Ascending aorta (tissue), 2 donors: ENCODE results near the gene SFXN1. TPM values are rescaled to one million over a fixed set of nuclear protein-coding genes. Genes with fewer than 3 reads are reported as not detected.
A peak's percentile ranks its signal among the peaks of the same experiment; 100 is the strongest.
"Not testable (repeated sequence)": the region's sequence is repeated elsewhere in the genome, so short reads cannot be mapped to it uniquely, and the experiment has no call there.

ENCODE experiments used
- DNase-seq, 2 donors: peaks; one replicate each; pipeline ENCODE4 v3.0.0-alpha.2; 2019; ENCODE audit warnings: low spot score in 2 of 2
- H3K27ac ChIP-seq, 2 donors: fragments of 200-600 bp; sonication (generic); one replicate each; pipeline ENCODE4 v1.5.1; 2016 to 2017; ENCODE audit warnings: mild to moderate bottlenecking in 1 of 2
- H3K27me3 ChIP-seq: fragments of 200-600 bp; sonication (generic); one replicate; pipeline ENCODE4 v1.5.1; 2017
- H3K36me3 ChIP-seq, 2 donors: fragments of 200-600 bp; sonication (generic); one replicate each; pipeline ENCODE4 v1.5.1; 2016
- H3K4me1 ChIP-seq, 2 donors: fragments of 200-600 bp; sonication (generic); one replicate each; pipeline ENCODE4 v1.5.1; 2016 to 2017; ENCODE audit warnings: mild to moderate bottlenecking in 1 of 2
- H3K4me3 ChIP-seq, 2 donors: fragments of 200-600 bp; sonication (generic); one replicate each; pipeline ENCODE4 v1.5.1; 2016 to 2017; ENCODE audit warnings: mild to moderate bottlenecking in 1 of 2
- H3K9me3 ChIP-seq, 2 donors: fragments of 200-600 bp; sonication (generic); one replicate each; pipeline ENCODE4 v1.5.1; 2016
- CTCF ChIP-seq, 3 experiments: fragments of 200-600 bp in 2 of 3; fragments of 450-650 bp in 1 of 3; sonication (generic) in 2 of 3; IDR thresholded peaks; one replicate each; pipeline ENCODE4 v1.5.1; 2016 to 2019; ENCODE audit warnings: antibody characterized with exemption in 3 of 3, mild to moderate bottlenecking in 1 of 3, moderate library complexity in 1 of 3
- intact Hi-C: fragments of 100-400 bp; cut with DNase I; formaldehyde crosslinking; loops from one replicate; pipeline ENCODE4 v1.15.1; 2023
- total RNA-seq: library from RNA; depleted of rRNA; stranded (reverse); fragments of >200 nt; gene quantifications from one replicate; pipeline ENCODE4 v1.1.0, GENCODE V29; 2016

SFXN1 gene
- total RNA-seq, 1 donor from 2014 or later: 47.5 TPM

DNA sequence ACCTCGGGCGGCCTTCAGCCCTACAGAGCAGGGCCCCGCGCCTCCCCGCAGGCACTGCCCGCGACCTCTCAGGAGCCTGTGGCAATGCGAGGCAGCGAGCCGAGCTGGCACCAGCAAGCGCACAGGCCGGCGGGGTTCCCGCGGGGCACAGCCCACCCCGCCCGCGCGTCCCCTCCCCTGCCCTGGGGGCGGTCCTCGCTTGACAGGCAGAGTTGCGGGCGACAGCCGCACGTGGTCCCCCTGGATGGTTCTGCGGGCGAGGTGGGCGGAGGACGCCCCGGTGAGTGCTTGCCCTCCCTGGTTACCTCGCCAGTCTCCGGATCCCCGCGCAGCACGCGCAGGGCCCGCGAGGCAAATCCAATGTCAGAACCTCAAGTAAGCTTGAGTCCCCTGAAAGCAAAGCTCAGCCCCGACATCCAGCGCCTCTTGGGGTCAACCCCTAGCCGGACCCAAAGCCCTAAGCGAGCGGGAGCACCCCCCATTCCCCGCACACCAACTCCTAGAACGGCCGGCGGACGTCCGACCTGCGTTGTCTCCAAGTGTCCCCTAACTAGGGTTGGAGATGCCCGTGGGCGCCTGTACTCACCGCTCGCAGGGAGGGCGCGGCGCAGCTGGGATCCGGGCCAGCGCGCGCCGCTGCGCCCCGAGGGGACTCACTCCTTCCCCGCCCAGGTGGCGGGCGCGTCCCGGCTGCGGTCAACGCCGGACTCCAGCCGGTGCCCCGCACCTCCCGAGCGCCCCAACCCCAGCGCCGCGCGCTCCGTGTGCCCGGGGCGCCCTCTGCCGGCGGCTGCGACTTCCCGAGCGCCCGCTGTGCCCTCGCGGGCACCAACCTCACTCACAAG, 34.1 kb upstream of the SFXN1 start, which contains the start of gene DRD1:
TSS of gene DRD1 (minus strand) at position 123 of the 845 bp plus-strand sequence. CDS start 1,083 bp downstream, outside the sequence.
- Histone ChIP-seq H3K4me1 (peaks cover 3 to 5% of the 10 kb centered on the region in 2 donors), H3K27me3 (peaks cover 6% of the 10 kb centered on the region), H3K36me3 (no peaks in the 10 kb centered on the region), H3K27ac (no peak within 1 kb of the TSS), H3K4me3 (peak within 1 kb of the TSS; percentile 62 to 73), H3K9me3 (no peaks in the 10 kb centered on the region)
- peak; percentile 57 to 71 (median 68) for TF ChIP-seq CTCF (IDR thresholded peaks at IDR 0.05)
- intact Hi-C loops: loop anchor here (1.0 to 10.0 kb wide), 2 partner anchors 379 to 493 kb away; no protein-coding TSS in a partner anchor
- DNase-seq: no peak

DNA sequence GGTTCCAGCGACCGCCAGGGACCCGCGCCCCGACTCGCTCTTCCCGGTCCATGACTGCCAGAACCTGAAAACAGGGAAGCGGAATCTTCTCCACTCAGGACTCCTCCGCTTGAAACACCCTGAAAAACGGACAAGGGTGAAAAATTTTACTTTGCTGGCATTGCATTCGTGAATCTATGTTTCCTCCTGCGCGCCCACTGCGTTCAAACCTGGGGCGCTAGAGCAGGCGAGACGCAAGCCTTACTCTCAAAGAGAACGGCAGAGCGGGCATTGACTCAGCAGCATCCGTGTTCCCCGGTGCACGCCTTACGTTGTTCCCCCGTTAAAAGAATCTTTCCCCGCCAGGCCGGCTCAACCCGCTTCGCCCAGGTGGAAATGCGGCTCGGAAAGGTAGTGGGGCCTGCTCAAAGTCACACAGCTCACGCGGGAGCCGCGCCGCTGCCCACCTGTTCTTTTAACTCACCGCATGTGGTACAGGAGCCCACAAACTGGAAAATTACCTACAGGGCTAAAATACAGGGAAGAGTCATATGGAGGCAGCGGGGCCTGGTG, 33.4 kb upstream of the SFXN1 start:
- TF ChIP-seq CTCF (IDR thresholded peaks at IDR 0.05): no peak
- peaks cover 6% of the 10 kb centered on the region for H3K27me3 ChIP-seq
- intact Hi-C loops: loop anchor here (1.0 to 10.0 kb wide), 2 partner anchors 380 to 494 kb away; no protein-coding TSS in a partner anchor

DNA sequence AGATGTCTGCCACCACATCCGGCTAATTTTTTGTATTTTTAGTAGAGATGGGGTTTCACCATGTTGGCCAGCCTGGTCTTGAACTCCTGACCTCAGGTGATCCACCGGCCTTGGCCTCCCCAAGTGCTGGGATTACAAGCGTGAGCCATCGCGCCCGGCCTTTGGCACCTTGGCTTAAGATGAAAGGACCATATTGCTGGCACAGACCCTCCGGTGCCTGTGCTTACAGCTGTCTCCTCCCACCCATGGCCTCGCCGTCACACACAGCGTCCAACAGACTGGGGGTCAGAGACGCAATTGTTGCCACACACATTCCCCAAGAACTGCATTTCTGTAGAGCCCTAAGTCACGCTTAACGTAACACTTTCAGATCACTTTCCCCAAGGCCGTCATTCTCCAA, 32.0 kb upstream of the SFXN1 start:
- intact Hi-C loops: loop anchor here (10.0 kb wide), 1 partner anchor 382 kb away; no protein-coding TSS in a partner anchor

More for the DNA sequence above, 33.4 kb upstream of the SFXN1 start:
- H3K4me1 ChIP-seq: peaks cover 3 to 5% of the 10 kb centered on the region in 2 donors
- peak overlapping the region; percentile 62 to 73 for H3K4me3 ChIP-seq
- no peak overlapping the region for H3K27ac ChIP-seq
- DNase-seq: no peak
- H3K36me3 ChIP-seq: no peaks in the 10 kb centered on the region
- no peaks in the 10 kb centered on the region for H3K9me3 ChIP-seq

DNA sequence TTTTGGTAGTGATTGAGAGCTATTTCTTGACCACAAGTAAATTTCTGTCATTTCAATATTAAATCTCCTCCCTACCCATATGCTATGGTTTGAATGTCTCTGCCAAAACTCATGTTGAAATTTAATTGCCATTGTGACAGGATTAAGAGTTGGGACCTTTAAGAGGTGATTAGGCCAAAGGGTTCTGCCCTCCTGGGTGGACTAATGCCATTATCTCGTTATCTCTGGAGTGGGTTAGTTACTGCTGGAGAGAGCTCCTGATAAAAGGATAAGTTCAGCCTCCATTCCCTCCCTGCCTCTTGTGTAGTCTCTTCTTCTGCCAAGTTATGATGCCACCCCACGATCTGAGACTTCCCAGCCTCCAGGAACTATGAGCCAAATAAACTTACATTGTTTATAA, 30.8 kb upstream of the SFXN1 start:
- intact Hi-C loops: loop anchor here (10.0 kb wide), 1 partner anchor 383 kb away; no protein-coding TSS in a partner anchor
- DNase-seq: no peak
- peaks cover 3 to 5% of the 10 kb centered on the region in 2 donors for H3K4me1 ChIP-seq
- H3K4me3 ChIP-seq: no peak overlapping the region
- TF ChIP-seq CTCF (IDR thresholded peaks at IDR 0.05): no peak
- H3K36me3 ChIP-seq: no peaks in the 10 kb centered on the region
- no peak overlapping the region for H3K27ac ChIP-seq
- H3K27me3 ChIP-seq: peaks cover 6% of the 10 kb centered on the region
- H3K9me3 ChIP-seq: no peaks in the 10 kb centered on the region

More for the DNA sequence above, 32.0 kb upstream of the SFXN1 start:
- not testable (repeated sequence) for H3K27ac ChIP-seq, H3K9me3 ChIP-seq, H3K36me3 ChIP-seq, H3K4me3 ChIP-seq, DNase-seq, H3K27me3 ChIP-seq, H3K4me1 ChIP-seq

GRCh38 chr5:175448276-175448675, 30.1 kb upstream of the SFXN1 start:
- Histone ChIP-seq H3K36me3 (no peaks in the 10 kb centered on the region), H3K4me1 (peaks cover 3 to 5% of the 10 kb centered on the region in 2 donors), H3K4me3 (no peak overlapping the region), H3K27ac (no peak overlapping the region), H3K9me3 (no peaks in the 10 kb centered on the region), H3K27me3 (peaks cover 6% of the 10 kb centered on the region)
- intact Hi-C loops: loop anchor here (10.0 kb wide), 1 partner anchor 383 kb away; no protein-coding TSS in a partner anchor
- no peak for TF ChIP-seq CTCF (IDR thresholded peaks at IDR 0.05)
- DNase-seq: no peak

- intact Hi-C loops: no loop called here
- peaks cover 6% of the 10 kb centered on the region for H3K27me3 ChIP-seq
- no peak for TF ChIP-seq CTCF (IDR thresholded peaks at IDR 0.05)
- H3K4me3 ChIP-seq: no peak overlapping the region
- no peaks in the 10 kb centered on the region for H3K4me1 ChIP-seq
- no peaks in the 10 kb centered on the region for H3K9me3 ChIP-seq
- DNase-seq: no peak
- H3K27ac ChIP-seq: no peak overlapping the region
- H3K36me3 ChIP-seq: no peaks in the 10 kb centered on the region
These were observed 26.2 kb upstream of the SFXN1 start for GRCh38 chr5:175452166-175452565.

DNA sequence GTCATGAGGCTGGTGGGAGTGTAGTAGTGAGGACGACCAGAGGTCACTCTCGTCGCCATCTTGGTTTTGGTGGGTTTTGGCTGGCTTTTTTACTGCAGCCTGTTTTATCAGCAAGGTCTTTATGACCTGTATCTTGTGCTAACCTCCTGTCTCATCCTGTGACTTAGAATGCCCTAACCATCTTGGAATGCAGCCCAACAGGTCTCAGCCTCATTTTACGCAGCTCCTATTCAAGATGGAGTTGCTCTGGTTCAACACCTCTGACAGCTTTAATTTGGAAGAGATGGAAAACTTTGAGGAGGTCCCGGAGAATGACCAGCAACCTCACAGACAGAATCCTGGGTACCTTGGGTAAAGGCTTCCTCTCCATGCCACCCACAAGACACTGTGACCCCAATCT, 24.0 kb upstream of the SFXN1 start:
- DNase-seq, intact Hi-C loops, H3K9me3 ChIP-seq, H3K4me1 ChIP-seq, H3K27ac ChIP-seq, H3K36me3 ChIP-seq, H3K4me3 ChIP-seq, H3K27me3 ChIP-seq: not testable (repeated sequence)
